Glutamatergic neuron (in vitro differentiated cells): Measurements from ENCODE around the gene MACROD2. TPM values are rescaled to one million over a fixed set of nuclear protein-coding genes. Genes with fewer than 3 reads are reported as not detected.
"Not testable (repeated sequence)": the region's sequence is repeated elsewhere in the genome, so short reads cannot be mapped to it uniquely, and the experiment has no call there.

ENCODE experiments used
- DNase-seq: peaks from one replicate; pipeline ENCODE4 v3.0.0; 2022
- H3K27ac Mint-ChIP-seq: one replicate; pipeline ENCODE4 v1.8.0; 2020; ENCODE audit warnings: mild to moderate bottlenecking, mixed read lengths, inconsistent platforms; ENCODE audit not compliant: unreplicated experiment
- H3K27me3 Mint-ChIP-seq: one replicate; pipeline ENCODE4 v1.8.0; 2020; ENCODE audit warnings: mild to moderate bottlenecking, moderate library complexity, mixed read lengths, inconsistent platforms; ENCODE audit not compliant: unreplicated experiment
- H3K36me3 Mint-ChIP-seq: one replicate; pipeline ENCODE4 v1.8.0; 2020; ENCODE audit warnings: mild to moderate bottlenecking, mixed read lengths, inconsistent platforms; ENCODE audit not compliant: unreplicated experiment
- H3K4me1 Mint-ChIP-seq: one replicate; pipeline ENCODE4 v1.8.0; 2020; ENCODE audit warnings: mild to moderate bottlenecking, low read depth, mixed read lengths, inconsistent platforms; ENCODE audit not compliant: unreplicated experiment
- H3K4me3 Mint-ChIP-seq: one replicate; pipeline ENCODE4 v1.8.0; 2020; ENCODE audit warnings: mild to moderate bottlenecking, mixed read lengths, inconsistent platforms; ENCODE audit not compliant: unreplicated experiment
- H3K9me3 Mint-ChIP-seq: one replicate; pipeline ENCODE4 v1.8.0; 2020; ENCODE audit warnings: mild to moderate bottlenecking, moderate library complexity, mixed read lengths, inconsistent platforms; ENCODE audit not compliant: unreplicated experiment
- CTCF ChIP-seq: fragments of 200-600 bp; sonication (generic); IDR thresholded peaks from one replicate; pipeline ENCODE4 v1.5.0; 2021; ENCODE audit not compliant: partially characterized antibody, unreplicated experiment
- total RNA-seq: library from RNA; stranded (reverse); fragmentation: NEBNext Ultra II Directional; extraction: Animal tissue kit (Norgen Biotek cat#: 25700); gene quantifications from one replicate; pipeline ENCODE4 v1.2.1, GENCODE V29; 2021; ENCODE audit not compliant: unreplicated experiment

MACROD2 gene
- total RNA-seq, 1 donor from 2014 or later = 8.7 TPM

DNA sequence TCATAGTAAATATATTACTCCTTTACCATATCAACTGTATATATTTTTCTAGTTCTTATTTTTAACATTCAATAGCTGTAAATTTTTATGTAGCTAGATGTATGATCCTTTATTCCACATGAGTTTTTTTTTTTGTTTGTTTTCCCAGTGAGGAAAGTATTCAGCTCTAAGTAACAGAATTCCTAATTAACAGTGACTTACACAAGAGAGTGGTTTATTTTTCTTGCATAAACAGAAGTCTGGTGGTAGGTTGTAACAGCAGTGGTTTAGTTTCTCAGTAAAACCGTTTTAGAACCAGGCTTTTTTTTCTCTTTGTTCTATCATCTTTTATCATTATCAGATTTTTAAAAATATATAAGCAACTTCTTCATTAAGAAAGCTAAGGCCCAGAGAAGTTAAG lies 459.0 kb downstream of the MACROD2 start:
- Mint-ChIP-seq H3K27me3 (no peaks in the 10 kb centered on the region), H3K9me3 (no peaks in the 10 kb centered on the region), H3K4me3 (no peak overlapping the region), H3K27ac (no peak overlapping the region), H3K4me1 (peaks cover 3% of the 10 kb centered on the region), H3K36me3 (no peaks in the 10 kb centered on the region)
- no peak for DNase-seq
- no peak for TF ChIP-seq CTCF

DNA sequence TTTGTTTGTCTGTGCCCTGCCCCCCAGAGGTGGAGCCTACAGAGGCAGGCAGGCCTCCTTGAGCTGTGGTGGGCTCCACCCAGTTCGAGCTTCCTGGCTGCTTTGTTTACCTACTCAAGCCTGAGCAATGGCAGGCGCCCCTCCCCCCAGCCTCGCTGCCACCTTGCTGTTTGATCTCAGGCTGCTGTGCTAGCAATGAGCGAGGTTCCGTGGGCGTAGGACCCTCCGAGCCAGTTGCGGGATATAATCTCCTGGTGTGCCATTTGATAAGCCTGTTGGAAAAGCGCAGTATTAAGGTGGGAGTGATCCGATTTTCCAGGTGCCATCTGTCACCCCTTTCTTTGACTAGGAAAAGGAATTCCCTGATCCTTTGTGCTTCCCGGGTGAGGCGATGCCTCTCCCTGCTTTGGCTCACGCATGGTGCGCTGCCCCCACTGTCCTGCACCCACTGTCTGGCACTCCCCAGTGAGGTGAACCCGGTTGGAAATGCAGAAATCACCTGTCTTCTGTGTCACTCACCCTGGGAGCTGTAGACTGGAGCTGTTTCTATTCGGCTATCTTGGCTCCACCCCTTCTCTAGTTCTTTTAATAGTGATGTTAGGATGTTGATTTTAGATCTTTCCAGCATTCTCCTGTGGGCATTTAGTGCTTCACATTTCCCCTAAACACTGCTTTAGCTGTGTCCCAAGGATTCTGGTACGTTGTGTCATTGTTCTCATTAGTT lies 471.9 kb downstream of the MACROD2 start:
- H3K9me3 Mint-ChIP-seq, H3K27ac Mint-ChIP-seq, H3K36me3 Mint-ChIP-seq, H3K27me3 Mint-ChIP-seq, H3K4me3 Mint-ChIP-seq, H3K4me1 Mint-ChIP-seq, DNase-seq: not testable (repeated sequence)

DNA sequence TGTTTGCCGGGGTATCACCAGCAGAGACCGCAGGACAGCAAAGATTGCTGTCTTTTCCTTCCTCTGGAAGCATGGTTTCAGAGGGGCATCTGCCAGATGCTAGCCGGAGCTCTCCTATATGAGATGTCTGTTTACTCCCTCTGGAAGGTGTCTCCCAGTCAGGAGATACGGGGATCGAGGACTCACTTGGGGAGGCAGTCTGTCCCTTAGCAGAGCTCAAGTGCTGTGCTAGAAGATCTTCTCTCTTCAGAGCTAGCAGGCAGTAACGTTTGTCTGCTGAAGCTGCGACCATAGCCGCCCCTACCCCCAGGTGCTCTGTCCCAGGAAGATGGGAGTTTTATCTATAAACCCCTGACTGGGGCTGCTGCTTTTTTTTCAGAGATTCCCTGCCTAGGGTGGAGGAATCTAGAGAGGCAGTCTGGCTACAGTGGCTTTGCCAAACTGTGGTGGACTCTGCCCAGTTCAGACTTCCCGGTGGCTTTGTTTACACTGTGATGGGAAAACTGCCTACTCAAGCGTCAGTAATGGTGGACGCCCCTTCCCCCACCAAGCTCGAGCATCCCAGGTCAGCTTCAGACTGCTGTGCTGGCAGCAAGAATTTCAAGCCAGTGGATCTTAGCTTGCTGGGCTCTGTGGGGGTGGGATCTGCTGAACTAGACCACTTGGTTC lies 475.0 kb downstream of the MACROD2 start:
- Mint-ChIP-seq H3K4me1 (no peaks in the 10 kb centered on the region), H3K9me3 (peaks cover 7% of the 10 kb centered on the region), H3K27me3 (no peaks in the 10 kb centered on the region), H3K4me3 (no peak overlapping the region), H3K36me3 (peaks cover 6% of the 10 kb centered on the region), H3K27ac (no peak overlapping the region)
- DNase-seq = no peak
- TF ChIP-seq CTCF = no peak

DNA sequence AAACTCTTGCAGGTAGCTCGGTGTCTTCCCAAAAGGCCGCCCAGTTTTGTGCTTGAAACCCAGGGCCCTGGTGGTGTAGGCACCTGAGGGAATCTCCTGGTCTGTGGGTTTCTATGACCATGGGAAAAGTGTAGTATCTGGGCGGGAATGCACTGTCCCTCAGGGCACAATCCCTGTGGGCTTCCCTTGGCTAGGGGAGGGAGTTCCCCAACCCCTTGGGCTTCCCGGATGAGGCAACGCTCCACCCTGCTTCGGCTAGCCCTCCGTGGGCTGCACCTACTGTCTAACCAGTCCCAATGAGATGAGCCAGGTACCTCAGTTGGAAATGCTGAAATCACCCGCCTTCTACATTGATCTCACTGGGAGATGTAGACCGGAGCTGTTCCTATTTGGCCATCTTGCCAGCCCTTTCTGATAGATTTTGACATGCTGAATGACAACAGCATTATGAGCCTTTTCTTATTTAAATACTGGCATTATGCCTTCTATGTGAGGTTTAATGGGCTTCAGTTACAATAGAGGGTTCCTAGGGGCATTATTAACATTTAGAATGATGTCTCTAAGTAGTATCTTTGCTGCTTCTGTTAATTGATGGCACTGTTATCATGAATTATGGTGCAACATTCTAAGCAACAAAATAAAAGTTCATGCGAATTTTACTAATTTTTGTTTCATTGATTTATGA lies 475.8 kb downstream of the MACROD2 start:
- TF ChIP-seq CTCF = no peak
- no peak for DNase-seq
- Mint-ChIP-seq H3K27ac (no peak overlapping the region), H3K4me1 (no peaks in the 10 kb centered on the region), H3K9me3 (peaks cover 6% of the 10 kb centered on the region), H3K4me3 (no peak overlapping the region), H3K27me3 (no peaks in the 10 kb centered on the region), H3K36me3 (peaks cover 2% of the 10 kb centered on the region)

DNA sequence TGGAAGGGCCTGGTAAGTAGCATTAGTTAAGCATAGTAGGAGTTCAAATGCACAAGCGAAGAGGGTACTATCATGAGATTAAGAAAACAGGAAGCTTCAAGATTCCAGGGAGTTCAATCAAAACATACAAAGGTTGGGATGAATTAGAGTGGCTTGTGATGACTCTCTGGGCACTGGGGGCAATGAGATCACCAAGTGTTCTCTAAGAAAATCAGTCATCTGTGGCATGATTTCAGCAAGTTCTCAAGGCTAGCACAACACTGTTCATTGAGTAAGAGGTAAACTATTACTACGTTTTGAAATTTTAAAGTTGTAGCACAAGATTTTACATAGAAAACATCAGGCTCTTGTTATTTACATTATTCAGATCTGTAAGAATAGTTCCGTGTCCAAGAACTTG lies 481.8 kb downstream of the MACROD2 start:
- H3K4me1 Mint-ChIP-seq = no peaks in the 10 kb centered on the region
- no peak overlapping the region for H3K27ac Mint-ChIP-seq
- H3K36me3 Mint-ChIP-seq = no peaks in the 10 kb centered on the region

More for the DNA sequence above, 481.8 kb downstream of the MACROD2 start:
- Mint-ChIP-seq H3K9me3 (no peaks in the 10 kb centered on the region), H3K4me3 (no peak overlapping the region), H3K27me3 (no peaks in the 10 kb centered on the region)
- DNase-seq = no peak
- no peak for TF ChIP-seq CTCF
